Large intestine (tissue), 3 donors: ENCODE data around the gene DIS3. TPM values are rescaled to one million over a fixed set of nuclear protein-coding genes. Genes with fewer than 3 reads are reported as not detected.
"Not testable (repeated sequence)": the region's sequence is repeated elsewhere in the genome, so short reads cannot be mapped to it uniquely, and the experiment has no call there.

Experiments
- DNase-seq, 2 donors: peaks; one replicate each; pipeline versions ENCODE4 v3.0.0 to v3.0.0-alpha.2; 2013
- H3K27ac ChIP-seq: one replicate; pipeline ENCODE4 v1.5.1; 2013; ENCODE audit warnings: low read length
- H3K27me3 ChIP-seq: 2 replicates; pipeline ENCODE4 v1.6.1; 2013; ENCODE audit warnings: low read length; ENCODE audit not compliant: control insufficient read depth, insufficient read depth
- H3K36me3 ChIP-seq: 2 replicates; pipeline ENCODE4 v1.6.1; 2013; ENCODE audit warnings: low read length; ENCODE audit not compliant: control insufficient read depth, insufficient read depth
- H3K4me1 ChIP-seq: one replicate; pipeline ENCODE4 v1.6.1; 2013; ENCODE audit warnings: low read length; ENCODE audit not compliant: control insufficient read depth, insufficient read depth
- H3K4me3 ChIP-seq: one replicate; pipeline ENCODE4 v1.5.1; 2013; ENCODE audit warnings: low read length
- H3K9me3 ChIP-seq: one replicate; pipeline ENCODE4 v1.6.1; 2013; ENCODE audit warnings: mild to moderate bottlenecking, low read depth, low read length, moderate library complexity; ENCODE audit not compliant: control insufficient read depth
- WGBS: methylation state at CpG from one replicate; pipeline ENCODE4 v1.1.5; 2013; ENCODE audit warnings: low lambda C conversion rate; ENCODE audit not compliant: insufficient coverage; 5-methylcytosine and 5-hydroxymethylcytosine counted together
- polyA plus RNA-seq: library from polyadenylated mRNA; unstranded; fragments of 120-200 nt; gene quantifications from one replicate; pipeline ENCODE4 v1.2.1, GENCODE V29; 2013

The DIS3 gene
- polyA plus RNA-seq, 1 donor: 22.8 TPM

- H3K36me3 ChIP-seq: peaks cover 75% of the 10 kb centered on the region
- no CpG with 5 or more reads among the region's 4 CpGs for WGBS
These were observed 23.7 kb downstream of the DIS3 start for GRCh38 chr13:72757792-72758535.

GRCh38 chr13:72754111-72754510, 27.6 kb downstream of the DIS3 start:
- Histone ChIP-seq H3K9me3 (no peaks in the 10 kb centered on the region), H3K27me3 (no peaks in the 10 kb centered on the region), H3K36me3 (peaks cover 64% of the 10 kb centered on the region), H3K4me3 (no peak overlapping the region), H3K27ac (no peak overlapping the region), H3K4me1 (no peaks in the 10 kb centered on the region)
- WGBS: 100% methylated on average over 1 of the region's 6 CpGs
- DNase-seq: no peak

More at GRCh38 chr13:72757792-72758535, 23.7 kb downstream of the DIS3 start:
- Histone ChIP-seq H3K27me3 (no peaks in the 10 kb centered on the region), H3K4me3 (no peak overlapping the region), H3K27ac (no peak overlapping the region), H3K9me3 (no peaks in the 10 kb centered on the region), H3K4me1 (no peaks in the 10 kb centered on the region)
- no peak for DNase-seq

- H3K36me3 ChIP-seq: peaks cover 55% of the 10 kb centered on the region
- H3K27me3 ChIP-seq: no peaks in the 10 kb centered on the region
- no peak overlapping the region for H3K27ac ChIP-seq
- no peak overlapping the region for H3K4me3 ChIP-seq
- no peaks in the 10 kb centered on the region for H3K9me3 ChIP-seq
- H3K4me1 ChIP-seq: no peaks in the 10 kb centered on the region
- DNase-seq: no peak
These were observed 30.5 kb downstream of the DIS3 start for GRCh38 chr13:72751220-72751619.

- WGBS: no CpG with 5 or more reads among the region's 1 CpG
- no peak for DNase-seq
- no peak overlapping the region for H3K27ac ChIP-seq
- no peaks in the 10 kb centered on the region for H3K4me1 ChIP-seq
- no peak overlapping the region for H3K4me3 ChIP-seq
- no peaks in the 10 kb centered on the region for H3K27me3 ChIP-seq
- peaks cover 32% of the 10 kb centered on the region for H3K36me3 ChIP-seq
- no peaks in the 10 kb centered on the region for H3K9me3 ChIP-seq
These were observed 36.4 kb downstream of the DIS3 start for GRCh38 chr13:72745260-72745659.

GRCh38 chr13:72740015-72740414, 41.7 kb downstream of the DIS3 start:
- Histone ChIP-seq H3K4me1 (no peaks in the 10 kb centered on the region), H3K9me3 (no peaks in the 10 kb centered on the region), H3K27ac (no peak overlapping the region), H3K4me3 (no peak overlapping the region), H3K36me3 (peaks cover 12% of the 10 kb centered on the region), H3K27me3 (no peaks in the 10 kb centered on the region)
- no CpG with 5 or more reads among the region's 1 CpG for WGBS
- no peak for DNase-seq

GRCh38 chr13:72737033-72737432, 44.7 kb downstream of the DIS3 start:
- Histone ChIP-seq H3K27me3 (no peaks in the 10 kb centered on the region), H3K4me1 (no peaks in the 10 kb centered on the region), H3K4me3 (no peak overlapping the region), H3K27ac (no peak overlapping the region), H3K36me3 (peaks cover 10% of the 10 kb centered on the region), H3K9me3 (no peaks in the 10 kb centered on the region)
- DNase-seq: peak in 1 of 2 donors; percentile 30
- 50% methylated on average over 2 of the region's 3 CpGs for WGBS

GRCh38 chr13:72728290-72728605, 53.5 kb downstream of the DIS3 start:
- Histone ChIP-seq H3K9me3 (no peaks in the 10 kb centered on the region), H3K36me3 (peaks cover 3% of the 10 kb centered on the region), H3K27me3 (no peaks in the 10 kb centered on the region), H3K27ac (no peak overlapping the region), H3K4me1 (no peaks in the 10 kb centered on the region), H3K4me3 (peak overlapping the region; percentile 90)
- no CpG with 5 or more reads among the region's 3 CpGs for WGBS
- DNase-seq: no peak

GRCh38 chr13:72727417-72728289, 54.0 kb downstream of the DIS3 start, which contains the start of the genes BORA and MZT1:
Gene BORA (plus strand): TSS chr13:72727923. CDS start chr13:72728941, 1,018 bp downstream.
Gene MZT1 (minus strand): TSS chr13:72727629. CDS start chr13:72727602, 27 bp downstream.
- Histone ChIP-seq H3K36me3 (no peaks in the 10 kb centered on the region), H3K27me3 (no peaks in the 10 kb centered on the region), H3K27ac (peak within 1 kb of the TSS; percentile 49), H3K4me3 (peak within 1 kb of the TSS; percentile 90), H3K4me1 (no peaks in the 10 kb centered on the region), H3K9me3 (no peaks in the 10 kb centered on the region)
- no CpG with 5 or more reads among the region's 71 CpGs for WGBS
- DNase-seq: peak; percentile 98 to 99

GRCh38 chr13:72726726-72727416, 54.8 kb downstream of the DIS3 start:
- Histone ChIP-seq H3K36me3 (no peaks in the 10 kb centered on the region), H3K27me3 (no peaks in the 10 kb centered on the region), H3K9me3 (no peaks in the 10 kb centered on the region), H3K4me1 (no peaks in the 10 kb centered on the region), H3K4me3 (peak overlapping the region; percentile 90), H3K27ac (peak overlapping the region; percentile 49)
- WGBS: no CpG with 5 or more reads among the region's 49 CpGs
- no peak for DNase-seq

GRCh38 chr13:72726185-72726584, 55.5 kb downstream of the DIS3 start:
- not testable (repeated sequence) for H3K27ac ChIP-seq, H3K27me3 ChIP-seq, H3K36me3 ChIP-seq, DNase-seq, H3K4me1 ChIP-seq, H3K9me3 ChIP-seq
- H3K4me3 ChIP-seq: peak overlapping the region; percentile 90
- 82% methylated on average over 9 of the region's 15 CpGs for WGBS
